ENCODE results near the gene SVIP. TPM values are rescaled to one million over a fixed set of nuclear protein-coding genes. Genes with fewer than 3 reads are reported as not detected.
A peak's percentile ranks its signal among the peaks of the same experiment; 100 is the strongest.

The SVIP gene, protein sequence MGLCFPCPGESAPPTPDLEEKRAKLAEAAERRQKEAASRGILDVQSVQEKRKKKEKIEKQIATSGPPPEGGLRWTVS
- 10 to 100 TPM; 32.4 to 34.0 TPM for total RNA-seq

DNA sequence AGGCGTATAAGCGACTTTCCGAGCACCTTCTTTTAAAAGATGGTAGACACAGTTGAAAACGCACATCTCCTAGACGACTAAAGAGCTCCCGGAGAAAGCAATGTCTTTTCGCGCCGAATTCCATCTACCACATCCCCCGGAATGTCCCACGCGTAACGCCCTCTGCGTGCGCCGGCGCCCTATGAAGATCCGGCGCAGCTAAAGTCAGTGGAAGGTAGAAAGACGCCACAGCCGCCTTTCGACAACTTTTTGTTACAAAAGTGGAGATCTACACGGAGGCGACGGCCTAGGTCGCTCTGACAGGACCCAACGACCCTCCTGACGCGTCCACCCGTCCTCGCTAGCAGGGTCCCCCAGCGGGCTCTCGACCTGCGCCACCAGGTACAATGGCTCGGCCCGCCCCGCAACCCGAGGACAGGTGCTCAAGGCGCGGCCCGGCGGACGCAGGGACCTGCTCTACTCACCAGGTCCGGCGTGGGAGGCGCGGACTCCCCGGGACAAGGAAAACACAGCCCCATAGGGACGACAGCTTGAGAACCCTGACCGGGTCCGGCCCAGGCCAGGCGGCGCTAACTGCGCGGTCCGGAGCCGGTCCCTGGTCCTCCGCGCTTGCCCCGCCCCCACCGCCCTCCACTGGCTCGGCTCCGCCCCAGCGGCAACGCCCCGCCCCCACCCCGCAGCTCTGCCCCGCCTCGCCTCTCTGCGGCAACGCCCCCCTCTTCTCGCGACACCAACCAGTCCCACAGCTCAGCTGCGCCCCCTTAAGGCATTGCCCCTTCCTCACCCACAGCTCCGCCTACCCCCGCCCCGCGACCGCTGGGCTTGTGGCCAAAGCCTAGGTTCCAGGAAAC, at the start of gene SVIP:
TSS of gene SVIP (minus strand) at position 571 of the 851 bp plus-strand sequence. CDS start at position 518, 53 bp downstream.
- Mint-ChIP-seq H3K4me3 (peak within 1 kb of the TSS; percentile 78), H3K27me3 (ENCODE audit: low read depth) (no peaks in the 10 kb centered on the region), H3K4me1 (ENCODE audit: low read depth) (peaks cover 14% of the 10 kb centered on the region), H3K27ac (peak within 1 kb of the TSS; percentile 89), H3K36me3 (ENCODE audit: low read depth) (peaks cover 15% of the 10 kb centered on the region), H3K9me3 (ENCODE audit: insufficient read depth) (no peaks in the 10 kb centered on the region)
- DNase-seq = peak; percentile 94
- POLR2A ChIA-PET = interaction anchor here (0.7 to 1.6 kb wide), 7 partner anchors 9 to 204 kb away, joined by 3 to 7 read pairs (median 3); partner anchors contain the start of gene FANCF
- CTCF ChIA-PET = interaction anchor here (0.7 to 2.4 kb wide), 15 partner anchors 8 to 493 kb away, joined by 3 to 13 read pairs (median 4); partner anchors contain the start of gene FANCF
- peak; percentile 90 for ATAC-seq

DNA sequence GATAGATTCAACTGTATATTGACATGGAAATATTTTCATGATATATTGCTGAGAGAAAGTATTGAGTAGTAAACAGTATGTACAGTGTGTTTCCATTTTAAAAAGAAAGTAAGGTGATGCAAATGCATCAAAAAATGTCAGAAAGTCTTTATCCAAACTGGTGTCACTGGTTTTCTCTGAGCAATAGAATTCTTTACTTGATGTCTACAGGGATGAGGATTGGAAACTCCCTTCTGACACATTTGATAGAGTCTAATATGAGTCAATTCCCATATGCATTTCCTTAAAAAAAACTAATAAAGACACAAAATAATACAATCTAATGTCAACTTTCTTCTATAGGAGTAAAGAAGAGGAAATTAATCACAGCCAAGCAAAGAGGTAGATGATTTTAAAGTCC, 49.0 kb upstream of the SVIP start:
- CTCF ChIA-PET = no interaction called here
- H3K9me3 Mint-ChIP-seq (ENCODE audit: insufficient read depth) = no peaks in the 10 kb centered on the region
- H3K27me3 Mint-ChIP-seq (ENCODE audit: low read depth) = no peaks in the 10 kb centered on the region
- POLR2A ChIA-PET = no interaction called here
- H3K36me3 Mint-ChIP-seq (ENCODE audit: low read depth) = no peaks in the 10 kb centered on the region
- DNase-seq = no peak
- no peak for ATAC-seq
- no peak overlapping the region for H3K27ac Mint-ChIP-seq
- H3K4me3 Mint-ChIP-seq = no peak overlapping the region
- no peaks in the 10 kb centered on the region for H3K4me1 Mint-ChIP-seq (ENCODE audit: low read depth)

DNA sequence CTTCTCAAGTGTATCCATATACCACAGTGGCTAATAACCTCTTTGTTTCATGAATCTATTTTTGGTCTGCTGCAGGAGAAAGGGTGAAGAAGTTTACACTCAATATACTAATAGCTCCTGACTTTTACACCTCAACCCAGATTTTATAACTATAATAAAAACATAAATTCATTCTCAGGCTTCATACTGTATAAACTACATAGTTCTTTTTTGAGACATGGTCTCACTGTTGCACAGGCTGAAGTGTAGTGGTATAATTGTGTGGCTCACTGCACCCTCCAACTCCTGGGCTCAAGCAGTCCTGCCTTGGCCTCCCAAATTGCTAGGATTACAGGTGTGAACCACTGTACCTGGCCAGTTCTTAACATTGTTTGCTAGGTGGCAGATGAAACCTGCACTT, 48.4 kb upstream of the SVIP start:
- Mint-ChIP-seq H3K9me3 (ENCODE audit: insufficient read depth) (no peaks in the 10 kb centered on the region), H3K27ac (no peak overlapping the region), H3K4me3 (no peak overlapping the region), H3K4me1 (ENCODE audit: low read depth) (no peaks in the 10 kb centered on the region), H3K36me3 (ENCODE audit: low read depth) (no peaks in the 10 kb centered on the region), H3K27me3 (ENCODE audit: low read depth) (no peaks in the 10 kb centered on the region)
- ATAC-seq (no peak), DNase-seq (no peak)
- POLR2A ChIA-PET = no interaction called here
- CTCF ChIA-PET = no interaction called here

DNA sequence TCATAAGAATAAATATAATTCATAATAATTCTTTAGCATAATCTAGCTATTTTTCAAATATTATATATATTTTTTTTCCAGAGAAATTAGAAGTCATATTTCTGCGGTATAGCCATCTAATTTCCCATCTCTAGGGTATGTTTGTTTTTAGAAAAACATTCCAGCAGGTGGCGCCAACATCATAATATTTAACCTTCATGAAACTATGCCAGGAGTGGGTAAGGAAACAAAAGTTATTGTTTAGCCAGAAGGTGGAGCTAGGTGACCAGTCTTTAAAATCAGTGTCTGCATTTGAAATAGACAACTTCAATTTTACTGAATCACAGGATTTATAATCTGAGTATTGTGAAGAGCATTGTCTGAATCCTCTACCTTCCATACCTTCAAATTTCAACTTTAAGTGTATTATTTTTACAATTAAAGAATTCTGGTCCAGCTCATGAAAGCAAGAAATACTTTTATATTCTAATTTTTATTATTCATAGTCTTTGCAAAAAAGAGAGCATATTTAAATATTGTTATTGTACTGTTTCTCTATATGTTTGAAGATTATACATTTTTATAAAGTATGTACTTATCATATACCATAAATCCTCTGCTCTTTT, 46.4 kb upstream of the SVIP start:
- peak; percentile 98 for ATAC-seq
- DNase-seq = peak; percentile 81
- Mint-ChIP-seq H3K27me3 (ENCODE audit: low read depth) (no peaks in the 10 kb centered on the region), H3K4me3 (no peak overlapping the region), H3K27ac (no peak overlapping the region), H3K9me3 (ENCODE audit: insufficient read depth) (no peaks in the 10 kb centered on the region), H3K4me1 (ENCODE audit: low read depth) (no peaks in the 10 kb centered on the region), H3K36me3 (ENCODE audit: low read depth) (no peaks in the 10 kb centered on the region)
- POLR2A ChIA-PET = no interaction called here
- CTCF ChIA-PET = interaction anchor here (0.6 to 1.7 kb wide), 17 partner anchors 9 to 665 kb away, joined by 3 to 7 read pairs (median 3); partner anchors contain the start of gene SVIP

DNA sequence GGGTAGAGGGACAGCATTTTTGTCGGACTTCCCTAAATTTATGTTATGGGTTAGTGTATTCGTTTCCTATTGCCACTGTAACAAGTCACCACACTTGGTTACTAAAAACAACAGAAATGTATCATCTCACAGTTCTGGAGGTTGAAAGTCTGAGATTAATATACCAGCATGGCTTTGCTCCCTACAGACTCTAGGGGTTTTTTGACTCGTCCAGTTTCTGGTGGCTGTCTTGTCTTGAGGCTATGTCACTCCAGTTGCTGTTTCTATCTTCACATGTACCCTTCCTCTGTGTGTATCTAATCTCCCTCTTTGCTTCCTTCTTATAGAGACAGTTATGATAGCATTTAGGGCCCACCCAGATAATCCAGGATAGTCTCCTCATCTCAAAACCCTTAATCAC, 39.7 kb upstream of the SVIP start:
- DNase-seq (no peak), ATAC-seq (no peak)
- ChIA-PET CTCF (no interaction called here), POLR2A (no interaction called here)
- no peaks in the 10 kb centered on the region for H3K9me3 Mint-ChIP-seq (ENCODE audit: insufficient read depth)
- H3K27ac Mint-ChIP-seq = no peak overlapping the region
- H3K4me1 Mint-ChIP-seq (ENCODE audit: low read depth) = no peaks in the 10 kb centered on the region
- H3K27me3 Mint-ChIP-seq (ENCODE audit: low read depth) = no peaks in the 10 kb centered on the region
- H3K4me3 Mint-ChIP-seq = no peak overlapping the region
- no peaks in the 10 kb centered on the region for H3K36me3 Mint-ChIP-seq (ENCODE audit: low read depth)

DNA sequence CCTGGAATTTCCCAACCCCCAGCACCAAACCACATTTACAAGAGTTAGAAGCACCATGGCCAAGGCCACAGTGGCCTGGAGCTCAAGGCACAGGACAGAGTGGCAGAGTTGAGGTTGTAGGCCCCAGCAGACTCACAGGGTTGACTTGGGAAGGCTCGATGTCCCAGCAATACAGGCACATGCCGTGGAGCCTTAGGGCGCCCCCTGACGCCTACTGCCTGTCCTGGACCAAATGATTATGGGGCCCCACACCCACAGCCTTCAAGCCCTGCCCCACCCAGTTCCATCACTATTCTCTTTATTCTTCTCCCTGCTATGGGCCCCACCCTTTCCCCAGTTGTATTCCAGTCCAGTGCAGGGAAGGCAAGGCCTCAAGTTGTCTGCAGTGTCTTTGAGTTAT, 30.6 kb upstream of the SVIP start, which contains the start of gene CCDC179:
TSS of gene CCDC179 (minus strand) at position 234 of the 400 bp plus-strand sequence. CDS start at position 181, 53 bp downstream.
- ATAC-seq (no peak), DNase-seq (no peak)
- H3K27ac Mint-ChIP-seq = no peak within 1 kb of the TSS
- H3K4me1 Mint-ChIP-seq (ENCODE audit: low read depth) = no peaks in the 10 kb centered on the region
- no peak within 1 kb of the TSS for H3K4me3 Mint-ChIP-seq
- CTCF ChIA-PET = no interaction called here
- no peaks in the 10 kb centered on the region for H3K9me3 Mint-ChIP-seq (ENCODE audit: insufficient read depth)
- no peaks in the 10 kb centered on the region for H3K36me3 Mint-ChIP-seq (ENCODE audit: low read depth)
- POLR2A ChIA-PET = no interaction called here
- H3K27me3 Mint-ChIP-seq (ENCODE audit: low read depth) = no peaks in the 10 kb centered on the region

DNA sequence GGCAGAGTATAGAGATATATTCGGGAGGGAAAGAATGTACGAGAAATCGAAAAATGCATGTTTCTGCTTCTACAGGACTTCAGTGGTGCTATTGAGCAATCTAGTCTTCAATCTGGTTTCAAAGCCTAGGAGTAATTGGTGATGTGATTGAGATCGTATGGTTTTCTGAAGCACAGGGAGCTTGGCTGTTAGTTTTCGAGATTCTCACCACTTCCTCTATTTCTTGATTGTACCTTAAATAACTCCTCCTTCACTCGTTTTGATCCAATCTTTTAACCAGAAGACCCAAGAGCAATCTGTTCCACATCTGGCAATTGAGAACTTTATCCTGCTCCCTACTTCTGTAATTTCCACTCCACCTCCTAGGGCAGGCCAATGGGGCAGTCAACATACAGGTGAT, 30.2 kb upstream of the SVIP start:
- H3K4me3 Mint-ChIP-seq = no peak overlapping the region
- no peaks in the 10 kb centered on the region for H3K27me3 Mint-ChIP-seq (ENCODE audit: low read depth)
- DNase-seq = no peak
- POLR2A ChIA-PET = no interaction called here
- H3K27ac Mint-ChIP-seq = no peak overlapping the region
- no peaks in the 10 kb centered on the region for H3K36me3 Mint-ChIP-seq (ENCODE audit: low read depth)
- H3K9me3 Mint-ChIP-seq (ENCODE audit: insufficient read depth) = no peaks in the 10 kb centered on the region
- CTCF ChIA-PET = interaction anchor here (1.0 kb wide), 1 partner anchor 16 kb away, joined by 3 read pairs; no protein-coding TSS in a partner anchor
- ATAC-seq = no peak
- no peaks in the 10 kb centered on the region for H3K4me1 Mint-ChIP-seq (ENCODE audit: low read depth)

DNA sequence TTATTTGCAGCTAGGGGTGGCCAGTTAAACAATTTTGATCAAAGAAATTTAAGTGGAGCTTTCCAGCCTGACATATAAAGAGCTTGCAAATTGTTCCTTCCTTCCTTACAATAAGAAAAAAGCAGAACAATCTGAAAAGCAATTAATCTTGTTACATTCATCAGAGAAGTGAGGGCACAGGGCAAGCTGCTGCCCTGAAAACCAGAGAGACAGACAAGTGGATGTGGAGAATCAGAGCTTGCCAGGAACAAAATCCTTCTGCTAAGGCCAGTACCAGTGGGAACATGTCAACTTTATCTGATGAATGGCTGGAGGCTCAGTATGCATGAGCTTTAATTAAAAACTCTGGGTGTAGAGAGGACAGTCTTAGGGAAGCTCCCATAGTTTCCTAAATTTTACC, 21.9 kb upstream of the SVIP start:
- ATAC-seq (no peak), DNase-seq (no peak)
- POLR2A ChIA-PET = interaction anchor here (1.2 kb wide), 1 partner anchor 23 kb away, joined by 3 read pairs; no protein-coding TSS in a partner anchor
- Mint-ChIP-seq H3K9me3 (ENCODE audit: insufficient read depth) (no peaks in the 10 kb centered on the region), H3K27me3 (ENCODE audit: low read depth) (no peaks in the 10 kb centered on the region), H3K36me3 (ENCODE audit: low read depth) (no peaks in the 10 kb centered on the region), H3K27ac (no peak overlapping the region), H3K4me3 (no peak overlapping the region), H3K4me1 (ENCODE audit: low read depth) (no peaks in the 10 kb centered on the region)
- CTCF ChIA-PET = interaction anchor here (1.1 kb wide), 1 partner anchor 22 kb away, joined by 3 read pairs; the partner anchor contains the start of gene SVIP

DNA sequence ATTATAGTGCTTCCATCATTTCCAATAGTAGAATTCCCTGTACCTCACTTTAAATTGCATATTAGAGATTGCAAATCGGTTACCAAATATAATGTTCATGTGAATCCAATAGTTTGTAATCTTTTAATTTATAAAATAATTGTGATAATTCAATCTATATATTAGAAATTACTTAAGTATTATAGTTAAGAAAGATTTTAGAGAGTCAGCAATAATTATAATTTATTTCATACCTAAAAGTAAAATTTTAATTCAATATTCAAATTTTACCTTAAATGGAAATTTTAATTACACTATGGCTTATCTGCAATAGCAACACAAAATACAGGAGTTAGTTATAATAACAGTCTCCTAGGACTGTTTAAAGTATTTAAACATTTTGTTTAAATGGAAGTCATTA, 17.1 kb upstream of the SVIP start:
- Mint-ChIP-seq H3K27me3 (ENCODE audit: low read depth) (no peaks in the 10 kb centered on the region), H3K36me3 (ENCODE audit: low read depth) (no peaks in the 10 kb centered on the region), H3K27ac (no peak overlapping the region), H3K9me3 (ENCODE audit: insufficient read depth) (no peaks in the 10 kb centered on the region), H3K4me3 (no peak overlapping the region), H3K4me1 (ENCODE audit: low read depth) (no peaks in the 10 kb centered on the region)
- POLR2A ChIA-PET = no interaction called here
- no peak for ATAC-seq
- DNase-seq = no peak
- CTCF ChIA-PET = no interaction called here

DNA sequence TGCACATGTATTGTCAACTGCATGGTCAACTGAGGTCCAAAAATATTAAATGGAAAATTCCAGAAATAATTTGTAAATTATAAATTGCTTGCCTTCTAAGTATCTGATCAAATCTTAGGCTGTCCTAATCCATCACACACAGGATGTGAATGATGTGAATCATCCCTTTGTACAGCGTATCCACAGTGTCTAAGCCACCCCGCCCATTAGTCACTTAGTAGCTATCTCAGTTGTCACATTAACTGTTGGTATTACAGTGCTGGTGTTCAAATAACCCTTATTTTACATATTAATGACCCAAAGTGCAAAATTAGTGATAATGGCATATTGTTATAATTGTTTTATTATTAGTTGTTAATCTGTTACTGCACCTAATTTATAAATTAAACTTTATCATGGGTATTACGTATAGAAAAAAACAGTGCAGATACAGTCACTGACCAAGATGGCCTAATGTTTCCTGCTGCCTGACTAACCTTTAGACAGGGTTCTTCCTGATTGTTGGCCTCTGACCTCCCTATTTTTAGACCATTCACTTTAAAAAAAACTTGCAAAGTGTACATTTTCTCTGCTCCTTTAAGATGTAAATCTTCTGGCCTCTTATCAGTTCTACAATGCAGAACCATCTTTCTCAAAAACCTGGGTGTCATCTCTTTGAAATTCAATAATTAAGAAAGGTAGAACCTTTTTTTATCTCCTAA, 2.9 kb upstream of the SVIP start:
- DNase-seq (no peak), ATAC-seq (no peak)
- Mint-ChIP-seq H3K36me3 (ENCODE audit: low read depth) (no peaks in the 10 kb centered on the region), H3K4me3 (no peak overlapping the region), H3K27ac (no peak overlapping the region), H3K4me1 (ENCODE audit: low read depth) (peaks cover 11% of the 10 kb centered on the region), H3K27me3 (ENCODE audit: low read depth) (no peaks in the 10 kb centered on the region), H3K9me3 (ENCODE audit: insufficient read depth) (no peaks in the 10 kb centered on the region)
- ChIA-PET POLR2A (no interaction called here), CTCF (no interaction called here)

DNA sequence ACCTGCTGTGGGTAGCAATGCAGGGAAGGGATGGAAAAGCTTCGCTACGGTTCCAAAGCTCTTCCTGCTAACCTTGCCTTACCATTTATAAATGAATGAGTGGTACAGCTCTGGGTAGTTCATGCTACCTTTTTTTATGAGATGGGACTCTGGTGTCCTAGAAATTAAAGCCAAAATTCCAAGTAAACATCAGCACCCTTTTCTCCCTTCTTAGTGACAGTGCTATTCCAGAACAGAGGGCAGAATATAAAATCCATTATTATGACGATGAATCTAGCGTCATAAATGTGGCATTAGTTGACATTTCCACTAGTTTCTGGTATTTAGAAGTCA, 447 bp upstream of the SVIP start:
- POLR2A ChIA-PET = interaction anchor here (0.7 to 1.5 kb wide), 3 partner anchors 42 to 205 kb away, joined by 3 to 6 read pairs (median 3); partner anchors contain the start of gene FANCF
- H3K4me1 Mint-ChIP-seq (ENCODE audit: low read depth) = peaks cover 14% of the 10 kb centered on the region

More for the DNA sequence above, 447 bp upstream of the SVIP start:
- Mint-ChIP-seq H3K4me3 (peak overlapping the region; percentile 78), H3K36me3 (ENCODE audit: low read depth) (peaks cover 9% of the 10 kb centered on the region), H3K27me3 (ENCODE audit: low read depth) (no peaks in the 10 kb centered on the region), H3K27ac (peak overlapping the region; percentile 75), H3K9me3 (ENCODE audit: insufficient read depth) (no peaks in the 10 kb centered on the region)
- CTCF ChIA-PET = interaction anchor here (0.9 to 2.4 kb wide), 6 partner anchors 10 to 494 kb away, joined by 3 to 13 read pairs (median 4); partner anchors contain the start of gene FANCF
- ATAC-seq (no peak), DNase-seq (no peak)

Data from activated CD8-positive, alpha-beta T cell treated with anti-CD3 and anti-CD28 coated beads, Interleukin-2, amount 10 ng/mL, durations not matched to agents 7 days and 5 days (primary cell).